Right lobe of liver (tissue), 4 donors: ENCODE results near the gene CAPN10.

Source experiments
- POLR2A ChIP-seq: fragments of 450-650 bp; IDR thresholded peaks from one replicate; pipeline ENCODE4 v1.6.1; 2017; ENCODE audit warnings: antibody characterized with exemption, mild to moderate bottlenecking
- TF ChIP-seq, protein P1 (sequence below), 4 donors: fragments of 200-600 bp in 3 of 4; fragments of 450-650 bp in 1 of 4; IDR thresholded peaks; one replicate each; pipeline versions ENCODE4 v1.5.1 to v1.8.0; 2016 to 2022; ENCODE audit warnings: antibody characterized with exemption in 4 of 4, mild to moderate bottlenecking in 2 of 4
- donor health status: DM: no; HTN: no; CAD: no.
- donor health status: DM: no; HTN: no; CAD: no.
- donor health status: DM: no; HTN: yes; CAD: no.

DNA sequence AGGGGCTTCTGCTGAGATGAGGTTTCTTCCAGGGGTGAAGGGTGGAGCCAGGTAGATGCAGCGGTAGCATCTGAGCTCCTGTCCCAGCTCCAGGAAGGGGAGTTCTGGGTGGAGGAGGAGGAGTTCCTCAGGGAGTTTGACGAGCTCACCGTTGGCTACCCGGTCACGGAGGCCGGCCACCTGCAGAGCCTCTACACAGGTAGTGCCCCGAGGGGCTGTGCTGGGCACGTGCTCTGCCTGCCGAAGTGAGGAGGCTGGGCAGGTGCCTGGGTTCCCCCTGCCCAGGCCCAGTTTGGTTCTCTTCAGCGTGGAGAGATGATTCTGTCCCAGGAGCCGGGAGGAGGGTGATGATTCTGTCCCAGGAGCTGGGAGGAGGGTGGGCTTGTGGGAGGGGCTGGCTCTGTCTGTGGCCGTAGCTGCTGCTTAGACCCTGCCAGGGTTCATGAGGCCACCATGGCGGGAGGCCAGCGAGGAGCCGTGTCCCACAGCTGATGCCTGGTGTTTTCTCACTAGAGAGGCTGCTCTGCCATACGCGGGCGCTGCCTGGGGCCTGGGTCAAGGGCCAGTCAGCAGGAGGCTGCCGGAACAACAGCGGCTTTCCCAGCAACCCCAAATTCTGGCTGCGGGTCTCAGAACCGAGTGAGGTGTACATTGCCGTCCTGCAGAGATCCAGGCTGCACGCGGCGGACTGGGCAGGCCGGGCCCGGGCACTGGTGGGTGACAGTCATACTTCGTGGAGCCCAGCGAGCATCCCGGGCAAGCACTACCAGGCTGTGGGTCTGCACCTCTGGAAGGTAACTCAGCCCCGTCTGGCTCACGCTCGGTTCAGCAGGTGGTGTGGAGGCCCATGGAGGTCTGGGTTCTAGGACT lies 8.2 kb downstream of the CAPN10 start:
- TF ChIP-seq, protein P1, sequence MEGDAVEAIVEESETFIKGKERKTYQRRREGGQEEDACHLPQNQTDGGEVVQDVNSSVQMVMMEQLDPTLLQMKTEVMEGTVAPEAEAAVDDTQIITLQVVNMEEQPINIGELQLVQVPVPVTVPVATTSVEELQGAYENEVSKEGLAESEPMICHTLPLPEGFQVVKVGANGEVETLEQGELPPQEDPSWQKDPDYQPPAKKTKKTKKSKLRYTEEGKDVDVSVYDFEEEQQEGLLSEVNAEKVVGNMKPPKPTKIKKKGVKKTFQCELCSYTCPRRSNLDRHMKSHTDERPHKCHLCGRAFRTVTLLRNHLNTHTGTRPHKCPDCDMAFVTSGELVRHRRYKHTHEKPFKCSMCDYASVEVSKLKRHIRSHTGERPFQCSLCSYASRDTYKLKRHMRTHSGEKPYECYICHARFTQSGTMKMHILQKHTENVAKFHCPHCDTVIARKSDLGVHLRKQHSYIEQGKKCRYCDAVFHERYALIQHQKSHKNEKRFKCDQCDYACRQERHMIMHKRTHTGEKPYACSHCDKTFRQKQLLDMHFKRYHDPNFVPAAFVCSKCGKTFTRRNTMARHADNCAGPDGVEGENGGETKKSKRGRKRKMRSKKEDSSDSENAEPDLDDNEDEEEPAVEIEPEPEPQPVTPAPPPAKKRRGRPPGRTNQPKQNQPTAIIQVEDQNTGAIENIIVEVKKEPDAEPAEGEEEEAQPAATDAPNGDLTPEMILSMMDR (IDR thresholded peaks at IDR 0.05), result no peak
- no peak for TF ChIP-seq POLR2A
